NCI-H345 (cell line): ENCODE measurements around the gene ZDHHC12.

Experiments
- DNase-seq: peaks from one replicate; lab custom pipeline; 2025; lab: John Stamatoyannopoulos, UW

The ZDHHC12 gene

DNA sequence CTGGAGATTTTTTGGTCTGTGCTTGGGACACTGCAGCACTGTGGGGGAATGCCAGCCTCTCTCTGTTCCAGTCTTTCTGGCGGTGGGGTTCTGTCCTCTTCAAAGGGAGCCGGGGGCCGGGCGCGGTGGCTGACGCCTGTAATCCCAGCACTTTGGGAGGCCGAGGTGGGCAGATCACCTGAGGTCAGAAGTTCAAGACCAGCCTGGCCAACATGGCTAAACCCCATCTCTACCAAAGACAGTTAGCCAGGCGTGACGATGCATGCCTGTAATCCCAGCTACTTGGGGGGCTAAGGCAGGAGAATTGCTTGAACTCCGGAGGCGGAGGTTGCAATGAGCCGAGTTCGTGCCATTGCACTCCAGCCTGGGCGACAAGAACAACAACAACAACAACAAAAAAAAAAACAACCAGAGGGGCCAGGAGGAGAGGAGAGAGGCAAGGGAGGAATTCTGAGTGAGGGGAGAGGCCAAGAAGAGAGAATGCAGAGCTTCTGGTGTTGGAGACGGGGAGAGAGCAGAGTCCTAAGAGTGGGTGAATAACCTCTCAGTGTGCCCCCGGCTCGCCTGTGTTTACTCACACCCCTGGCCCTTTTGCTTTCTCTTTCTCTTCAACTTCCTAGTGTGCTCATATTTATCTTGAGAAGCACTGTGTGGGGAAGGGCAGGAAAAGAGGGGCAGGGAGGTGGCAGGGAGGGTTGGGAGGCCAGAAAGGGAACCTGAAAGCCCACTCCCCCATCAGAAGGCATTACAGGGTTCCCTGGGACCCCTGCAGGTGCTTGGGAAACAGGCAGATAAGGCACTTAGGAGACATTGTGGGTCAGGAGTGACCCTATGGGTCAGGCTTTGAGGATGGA is 38.1 kb downstream of the ZDHHC12 start:
- DNase-seq: no peak

DNA sequence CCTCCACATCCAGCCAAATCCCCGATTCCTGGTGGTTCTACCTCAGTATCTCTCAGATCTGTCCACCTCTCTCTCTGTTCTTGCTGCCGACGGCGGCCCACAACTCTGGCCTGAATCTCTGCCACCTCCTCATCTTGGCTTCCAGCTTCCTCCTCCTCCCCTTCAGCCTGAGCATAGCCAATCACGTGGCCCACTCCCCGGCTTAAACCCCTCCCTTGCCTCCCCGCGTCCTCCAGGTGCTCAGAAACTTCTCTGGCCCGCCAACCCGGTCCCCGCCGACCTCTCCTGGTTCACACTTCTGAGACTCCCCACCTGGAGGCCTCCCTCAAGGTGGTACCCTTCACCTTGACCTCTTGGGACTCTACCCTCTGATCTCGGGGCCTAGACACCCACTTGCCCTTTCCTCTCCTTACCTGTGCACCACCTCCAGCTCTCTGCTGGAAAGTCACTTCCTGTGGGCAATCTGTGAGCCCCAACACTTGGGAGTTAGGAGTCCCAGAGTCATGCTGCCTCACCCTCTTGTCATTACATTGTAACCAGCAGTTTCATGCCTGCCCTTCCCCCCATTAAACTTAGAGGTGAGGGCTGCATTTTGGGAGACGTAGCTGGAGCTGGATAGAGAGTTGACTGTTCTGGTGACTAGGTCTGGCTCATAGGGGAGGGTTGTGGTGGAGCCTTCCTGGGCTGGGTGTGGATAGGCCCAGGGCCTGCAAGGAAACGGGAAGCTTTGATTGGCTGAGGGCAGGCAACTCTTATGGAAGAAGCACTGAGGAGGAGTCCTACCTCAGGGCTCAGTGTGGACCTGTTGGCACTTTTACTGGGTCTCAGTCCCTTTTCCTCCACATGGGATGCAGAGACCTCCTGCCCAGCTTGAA is 39.4 kb downstream of the ZDHHC12 start:
- no peak for DNase-seq

DNA sequence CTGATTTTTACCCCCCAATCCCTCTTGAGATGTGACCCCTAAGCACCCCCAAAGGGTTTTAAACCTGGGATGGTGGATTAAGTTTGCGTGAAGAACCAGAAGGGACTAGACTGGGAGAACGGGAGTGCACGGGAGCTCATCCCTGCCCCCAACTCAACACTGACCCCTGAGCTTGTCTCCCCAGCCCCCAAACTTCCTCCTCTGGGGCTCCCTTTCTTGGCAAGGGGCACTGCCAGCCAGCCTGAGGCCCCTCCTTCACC is 39.9 kb downstream of the ZDHHC12 start:
- DNase-seq: no peak

DNA sequence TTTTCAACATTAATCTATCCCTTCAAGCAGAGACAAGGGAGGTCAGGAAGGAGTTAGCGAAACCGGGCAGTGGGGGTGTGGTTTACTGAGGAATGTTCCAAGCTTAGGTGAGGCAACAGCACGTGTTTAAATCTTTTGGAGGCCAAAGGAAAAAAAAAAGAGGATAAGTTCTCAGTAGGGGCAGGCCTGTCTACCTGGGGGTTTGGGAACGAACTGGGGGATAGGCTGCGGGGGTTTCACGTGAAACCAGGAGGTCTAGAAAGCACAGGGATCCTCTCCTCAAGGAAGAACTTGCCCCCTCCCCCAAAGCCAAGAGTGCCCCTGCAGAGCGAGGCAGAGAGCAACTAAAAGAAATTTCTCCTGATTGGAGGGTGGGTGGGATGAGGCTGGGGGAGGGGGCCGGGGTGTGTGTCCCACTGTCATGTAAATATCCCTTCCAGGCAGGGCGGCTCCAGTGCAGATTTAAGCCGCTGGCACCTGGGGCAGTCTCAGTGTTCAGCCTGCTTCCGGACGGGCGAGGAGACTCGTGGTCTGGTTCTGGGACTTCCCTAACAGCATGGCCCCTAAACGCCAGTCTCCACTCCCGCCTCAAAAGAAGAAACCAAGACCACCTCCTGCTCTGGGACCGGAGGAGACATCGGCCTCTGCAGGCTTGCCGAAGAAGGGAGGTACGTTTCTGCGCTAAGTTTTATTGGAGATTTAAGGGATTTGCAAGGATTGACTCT is 40.4 kb downstream of the ZDHHC12 start:
- no peak for DNase-seq

DNA sequence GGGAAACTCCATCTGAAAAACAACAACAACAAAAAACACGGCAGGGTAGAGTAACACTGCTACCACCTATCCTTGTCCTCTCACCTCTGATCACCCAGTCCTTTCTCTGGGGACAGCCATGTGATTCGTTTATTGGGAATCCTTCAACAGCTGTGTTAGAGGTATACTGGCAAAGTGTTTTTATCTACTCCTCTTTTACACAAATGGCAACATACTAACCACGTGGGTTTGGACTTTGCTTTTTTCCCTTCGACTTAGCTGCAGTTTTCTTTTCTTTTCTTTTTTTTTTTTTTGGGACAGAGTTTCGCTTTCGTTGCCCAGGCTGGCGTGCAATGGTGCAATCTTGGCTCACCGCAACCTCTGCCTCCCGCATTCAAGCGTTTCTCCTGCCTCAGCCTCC is 46.1 kb downstream of the ZDHHC12 start:
- DNase-seq: no peak

DNA sequence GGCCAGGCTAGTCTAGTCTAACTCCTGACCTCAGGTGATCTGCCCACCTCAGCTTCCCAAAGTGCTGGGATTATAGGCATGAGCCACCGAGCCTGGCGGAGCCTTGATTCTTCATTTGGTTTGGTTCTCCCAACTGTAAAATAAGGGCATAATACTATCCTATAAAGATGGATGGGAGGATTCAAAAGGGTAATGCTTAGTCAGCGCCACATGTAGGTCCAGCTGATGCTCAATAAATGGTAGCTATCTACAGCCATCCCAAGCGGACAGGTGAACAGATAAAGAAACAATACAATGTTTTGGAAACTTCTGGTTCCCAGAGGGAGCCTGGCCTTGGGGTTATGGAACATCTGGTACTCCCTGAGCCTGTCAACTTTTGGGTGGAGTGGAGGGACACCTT is 48.5 kb downstream of the ZDHHC12 start:
- no peak for DNase-seq
